GM19043 (cell line): ENCODE data around the gene SIL1.

Source experiments
- ATAC-seq: cut with Tn5 transposase; IDR thresholded peaks from one replicate; pipeline ENCODE4 v1.9.1; 2021; ENCODE audit warnings: low read depth; ENCODE audit not compliant: unreplicated experiment

The SIL1 gene

GRCh38 chr5:138990986-138991590 is 207.1 kb downstream of the SIL1 start:
- no peak for ATAC-seq

DNA sequence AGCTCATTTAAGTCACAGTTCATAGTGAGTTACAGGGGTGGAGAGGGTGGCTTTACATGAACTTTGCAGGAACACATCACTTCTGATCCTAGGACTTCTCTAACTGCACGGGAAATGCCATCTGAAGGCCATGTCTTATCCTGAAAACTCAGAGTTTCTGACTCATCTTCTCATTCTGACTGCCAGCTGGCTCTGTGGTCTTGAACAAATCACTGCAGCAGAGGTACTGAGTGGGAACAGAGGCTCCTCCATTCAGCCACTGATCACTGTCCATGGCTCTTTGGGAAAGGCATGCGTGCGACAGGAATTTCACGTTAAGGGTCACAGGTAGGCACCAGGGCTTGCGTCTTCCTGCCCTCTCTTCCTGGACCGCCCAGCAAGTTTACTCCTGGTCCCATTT is 208.4 kb downstream of the SIL1 start:
- ATAC-seq: no peak

- ATAC-seq: no peak
These were observed 211.9 kb downstream of the SIL1 start for GRCh38 chr5:138986186-138986800.

DNA sequence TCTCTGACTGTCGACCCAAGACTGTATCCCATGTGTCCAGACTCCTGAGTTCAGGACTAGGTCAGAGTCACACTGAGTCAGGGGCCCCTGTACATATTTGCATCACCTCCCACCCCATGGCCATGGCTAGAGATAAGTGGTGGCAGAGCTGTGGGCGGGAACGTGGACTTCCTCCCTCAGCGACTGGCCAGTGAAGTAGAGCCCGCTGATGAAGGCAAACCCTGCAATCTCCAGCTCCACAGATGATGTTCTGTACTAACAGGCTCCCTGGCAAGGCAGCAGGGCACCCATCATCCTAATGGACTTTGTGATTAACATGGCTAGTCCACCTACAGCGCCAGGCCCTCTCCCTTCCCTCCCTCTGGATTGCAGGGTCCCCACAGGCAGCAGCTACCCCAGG is 212.5 kb downstream of the SIL1 start:
- ATAC-seq: no peak

DNA sequence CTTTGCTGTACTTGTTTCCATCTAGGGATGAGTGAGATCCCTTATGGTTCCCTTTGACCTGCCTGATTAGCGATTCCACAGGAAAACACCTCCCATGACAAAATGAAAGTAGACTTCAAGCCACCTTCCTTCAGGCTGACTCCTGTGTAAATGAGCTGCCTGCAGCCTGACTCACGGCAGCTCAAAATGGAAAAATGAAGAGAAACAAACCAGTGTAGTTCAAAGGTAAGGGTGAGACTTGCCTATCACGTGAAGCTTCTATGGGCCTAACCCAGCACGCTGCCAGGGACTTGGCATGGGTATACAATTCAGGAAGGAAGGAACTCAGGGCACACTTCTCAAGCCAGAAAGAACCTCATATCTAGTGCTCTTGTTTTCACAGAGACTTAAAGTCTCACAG is 212.9 kb downstream of the SIL1 start:
- ATAC-seq: no peak

DNA sequence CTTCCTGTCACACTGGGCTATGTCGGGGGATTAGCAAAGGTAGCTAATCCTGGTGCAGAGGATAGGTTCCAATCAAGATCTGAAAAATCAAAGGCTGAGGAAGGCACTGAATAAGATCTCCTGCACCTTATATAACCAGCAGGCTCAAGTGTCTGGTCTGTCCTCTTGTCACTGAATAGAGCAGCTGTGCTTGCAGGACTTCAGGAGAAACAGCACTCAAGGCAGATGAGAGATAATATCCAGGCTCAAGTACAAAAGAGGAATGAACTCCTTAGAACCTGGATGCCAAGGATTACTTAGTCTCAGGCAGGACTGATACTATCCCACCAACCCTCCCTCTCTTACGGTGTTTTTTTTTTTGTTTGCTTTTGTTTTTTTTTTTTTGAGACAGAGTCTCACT is 214.2 kb downstream of the SIL1 start:
- no peak for ATAC-seq

- ATAC-seq: no peak
These were observed 216.6 kb downstream of the SIL1 start for GRCh38 chr5:138981586-138981985.

- no peak for ATAC-seq
These were observed 217.0 kb downstream of the SIL1 start for GRCh38 chr5:138981131-138981530.

GRCh38 chr5:138980441-138980840 is 217.7 kb downstream of the SIL1 start:
- ATAC-seq: no peak

DNA sequence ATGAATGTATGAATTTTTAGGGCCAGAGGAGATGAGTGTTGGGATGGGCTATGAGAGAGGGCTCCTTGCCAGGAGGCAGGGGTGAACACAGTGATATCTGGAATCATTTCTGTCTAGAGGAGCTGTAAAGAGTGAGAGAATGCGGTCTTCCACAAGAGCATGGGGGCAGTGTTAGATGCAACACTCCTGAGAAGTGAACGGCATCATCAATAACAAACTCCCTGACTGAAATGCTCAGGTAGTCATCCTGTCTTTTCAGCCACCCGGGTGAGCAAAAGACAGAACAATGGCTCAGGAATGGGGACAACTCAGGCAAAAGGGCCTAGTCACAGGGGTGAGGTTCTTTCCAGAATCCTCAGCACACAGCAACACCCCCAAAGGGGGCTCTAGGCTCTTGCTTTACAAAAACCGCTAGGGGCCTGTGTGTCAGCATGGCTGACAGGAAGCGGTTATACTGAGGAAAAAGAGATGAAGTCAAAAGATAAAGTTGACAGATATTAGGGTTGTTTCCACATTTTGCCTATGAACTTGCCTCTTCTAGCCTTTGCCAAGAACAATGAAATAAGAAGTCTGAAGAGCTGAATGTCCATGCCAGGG is 218.4 kb downstream of the SIL1 start:
- no peak for ATAC-seq

DNA sequence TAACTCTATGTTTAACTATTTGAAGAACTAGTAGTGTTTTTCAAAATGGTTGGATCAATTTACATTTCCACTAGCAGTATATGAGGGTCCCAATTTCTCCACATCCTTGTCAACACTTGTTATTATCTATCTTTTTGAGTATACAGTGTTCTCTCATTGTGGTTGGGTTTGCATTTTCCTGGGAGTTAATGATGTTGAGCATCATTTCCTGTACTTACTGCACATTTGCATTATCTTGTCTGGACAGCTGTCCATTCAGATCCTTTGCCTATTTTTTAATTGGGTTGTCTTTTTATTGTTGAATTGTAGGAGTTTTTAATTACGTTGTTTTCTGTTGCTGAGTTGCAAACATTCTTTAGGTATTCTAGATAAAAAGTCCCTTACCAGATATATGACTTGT is 219.6 kb downstream of the SIL1 start:
- no peak for ATAC-seq

DNA sequence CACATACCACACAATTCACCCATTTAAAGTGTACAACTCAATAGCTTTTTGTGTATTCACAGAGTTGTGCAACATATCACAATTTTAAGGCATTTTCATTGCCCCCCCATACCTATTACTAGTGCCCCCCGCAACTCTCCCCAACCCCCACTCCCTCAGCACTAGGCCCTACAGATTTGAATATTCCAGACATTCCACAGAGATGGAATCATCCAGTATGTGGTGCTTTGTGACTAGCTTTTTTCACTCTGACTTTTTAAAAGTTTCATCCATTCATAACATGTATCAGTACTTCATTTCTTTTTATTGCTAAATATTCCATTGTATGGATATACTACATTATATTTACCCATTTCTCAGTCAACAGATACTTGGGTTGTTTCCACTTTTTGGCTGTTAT is 220.1 kb downstream of the SIL1 start:
- no peak for ATAC-seq

GRCh38 chr5:138975098-138975847 is 222.9 kb downstream of the SIL1 start:
- ATAC-seq: no peak

DNA sequence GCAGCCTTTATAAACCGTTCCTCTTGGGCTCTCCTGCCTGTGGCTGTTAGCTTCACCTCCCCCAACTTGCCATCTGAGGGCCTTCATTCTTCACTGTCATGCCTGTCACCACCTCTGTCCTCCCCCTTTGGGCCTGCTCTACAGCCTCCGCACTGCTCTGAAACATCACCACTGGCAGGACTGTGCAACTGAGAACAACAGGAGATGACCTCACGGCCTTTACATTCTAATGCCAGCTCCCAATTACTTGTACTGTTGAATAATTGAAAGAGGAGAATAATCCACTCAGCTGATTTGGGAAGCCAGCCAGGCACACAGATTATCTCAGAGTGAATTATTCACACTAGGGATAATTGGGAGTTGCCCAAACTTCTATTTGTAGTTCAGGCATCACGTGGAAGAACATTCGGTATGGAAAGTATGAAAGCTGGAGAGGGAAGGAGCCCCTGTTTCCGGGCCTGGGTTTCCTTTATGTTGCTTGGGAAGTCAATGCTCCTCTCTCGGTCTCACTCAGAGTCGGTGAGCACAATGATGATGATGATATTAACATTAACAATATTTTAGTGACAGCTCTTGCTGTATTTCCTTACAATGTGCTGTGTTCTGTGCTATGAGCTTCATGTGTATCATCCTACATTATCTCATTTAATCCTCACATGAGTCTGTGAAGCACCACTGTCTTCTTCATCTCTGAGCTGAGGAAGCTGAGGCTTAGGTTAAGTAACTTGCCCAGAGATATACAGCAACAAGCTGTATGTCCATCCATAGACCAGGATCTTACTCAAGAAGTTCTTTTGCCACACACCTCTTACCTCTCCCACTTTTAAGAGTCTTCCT is 223.7 kb downstream of the SIL1 start:
- no peak for ATAC-seq

DNA sequence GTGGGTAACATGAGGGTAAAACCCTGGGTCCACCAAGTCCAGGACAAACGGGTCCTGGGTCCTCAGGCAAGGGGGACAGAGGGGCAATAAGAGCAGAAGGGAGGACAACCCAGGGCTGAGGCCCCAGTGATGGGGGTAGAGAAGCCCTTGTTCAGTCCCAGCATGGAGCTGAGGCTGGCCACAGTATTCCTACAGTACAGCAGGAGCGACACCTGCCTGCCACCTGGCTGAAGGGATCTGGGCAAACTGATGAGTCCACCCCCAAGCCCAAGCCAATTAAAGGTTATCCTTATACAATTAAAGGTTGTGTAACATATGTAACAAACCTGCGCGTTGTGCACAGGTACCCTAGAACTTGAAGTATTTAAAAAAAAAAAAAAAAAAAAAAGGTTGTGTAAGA is 225.3 kb downstream of the SIL1 start:
- ATAC-seq: no peak

DNA sequence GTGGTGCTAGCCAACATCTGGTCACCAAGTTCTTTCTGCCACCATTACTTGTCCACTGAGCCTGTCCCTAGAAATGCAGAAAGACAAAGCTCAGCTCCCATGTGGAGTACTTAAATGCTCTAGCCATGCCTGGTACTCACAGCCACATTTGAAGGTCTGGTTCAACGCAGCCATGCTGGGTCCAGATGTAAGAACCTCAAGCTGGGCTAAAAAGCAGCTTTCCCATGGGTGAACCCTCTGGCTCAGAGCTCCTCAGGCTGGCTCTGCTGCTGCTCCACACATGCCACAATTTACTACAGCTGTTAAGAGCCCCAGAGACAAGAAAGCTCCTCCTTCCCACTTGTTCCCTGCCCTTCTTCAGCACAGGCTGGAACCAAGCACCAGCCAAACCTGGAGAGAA is 225.9 kb downstream of the SIL1 start:
- ATAC-seq: no peak

- ATAC-seq: no peak
These were observed 228.7 kb downstream of the SIL1 start for GRCh38 chr5:138969323-138970002.

- ATAC-seq: no peak
These were observed 229.6 kb downstream of the SIL1 start for GRCh38 chr5:138968601-138969000.

DNA sequence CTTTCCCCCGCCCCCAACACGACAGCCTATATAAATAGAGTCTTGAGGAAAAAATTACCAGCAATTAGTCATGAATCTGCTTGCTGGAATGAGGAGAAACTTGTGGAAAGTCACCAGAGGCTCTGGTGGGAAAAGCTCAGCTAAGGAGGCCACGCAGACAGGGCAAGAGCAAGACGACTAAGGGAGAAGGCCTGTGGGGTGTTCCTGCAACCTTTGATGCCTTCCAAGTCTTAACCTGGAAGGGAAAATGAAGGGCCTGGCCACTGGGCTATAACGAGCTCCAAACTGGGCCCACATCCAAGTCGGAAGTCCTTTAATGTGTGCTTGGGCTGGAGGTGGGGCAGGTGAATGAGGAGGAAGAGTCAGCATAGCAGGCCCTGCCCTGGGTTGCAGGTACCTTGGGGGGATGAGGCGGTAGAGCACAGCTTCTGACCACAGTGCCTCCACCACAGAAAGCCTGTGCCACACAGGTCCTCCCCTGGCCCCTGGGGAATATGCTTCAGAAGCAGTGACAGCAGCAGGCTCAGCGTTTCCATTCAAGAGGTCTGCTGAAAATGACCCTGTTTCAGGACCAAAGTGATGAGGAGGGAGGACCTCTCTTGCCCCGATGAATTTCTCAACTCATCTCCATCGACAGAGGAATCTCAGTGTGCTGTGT is 230.2 kb downstream of the SIL1 start:
- no peak for ATAC-seq
